OCI-LY7 (cell line): ENCODE measurements around the gene EAF2. TPM values are rescaled to one million over a fixed set of nuclear protein-coding genes. Genes with fewer than 3 reads are reported as not detected.
A peak's percentile ranks its signal among the peaks of the same experiment; 100 is the strongest.
"Not testable (repeated sequence)": the region's sequence is repeated elsewhere in the genome, so short reads cannot be mapped to it uniquely, and the experiment has no call there.

ENCODE experiments used
- BruUV-seq: library from RNA; stranded (reverse); fragments of 400-500 nt; replicated peaks from 2 replicates; lab custom pipeline; 2021; lab: Mats Ljungman, UMichigan
- CTCF ChIA-PET: fragments of 300-600 bp; sonication (Branson Sonifier 250); formaldehyde crosslinking; loops from one replicate; lab custom pipeline; 2022; ENCODE audit warnings: antibody characterized with exemption; ENCODE audit not compliant: unreplicated experiment; lab: Charles Lee
- POLR2A ChIA-PET: fragments of 300-600 bp; sonication (Branson Sonifier 250); formaldehyde crosslinking; loops from one replicate; lab custom pipeline; 2022; ENCODE audit warnings: antibody characterized with exemption; lab: Charles Lee
- DNase-seq: peaks from one replicate; pipeline ENCODE4 v3.0.0-alpha.2; 2015; ENCODE audit warnings: low spot score
- H2AFZ ChIP-seq: fragments of 200-600 bp; sonication (generic), shearing (Covaris generic); 2 replicates; pipeline ENCODE4 v1.6.1; 2014; ENCODE audit warnings: mild to moderate bottlenecking, antibody characterized with exemption, low read length, moderate library complexity
- H3K27ac ChIP-seq: fragments of 200-600 bp; sonication (generic); 2 replicates; pipeline ENCODE4 v1.5.1; 2014; ENCODE audit warnings: mixed run types, low read depth, mild to moderate bottlenecking, moderate library complexity, low read length, inconsistent platforms; ENCODE audit not compliant: poor library complexity, severe bottlenecking
- H3K36me3 ChIP-seq: fragments of 200-600 bp; sonication (generic); 2 replicates; pipeline ENCODE4 v1.6.1; 2014; ENCODE audit warnings: mild to moderate bottlenecking, antibody characterized with exemption, low read length, moderate library complexity, mixed read lengths; ENCODE audit not compliant: insufficient read depth
- H3K4me1 ChIP-seq: fragments of 200-600 bp; sonication (generic); 2 replicates; pipeline ENCODE4 v1.5.1; 2014; ENCODE audit warnings: mild to moderate bottlenecking, low read length; ENCODE audit not compliant: insufficient read depth, poor library complexity, severe bottlenecking
- H3K4me2 ChIP-seq: fragments of 200-600 bp; sonication (generic); 2 replicates; pipeline ENCODE4 v1.6.1; 2014; ENCODE audit warnings: mild to moderate bottlenecking, low read length
- H3K4me3 ChIP-seq: fragments of 200-600 bp; sonication (generic); 2 replicates; pipeline ENCODE4 v1.5.1; 2014; ENCODE audit warnings: mild to moderate bottlenecking, low read depth, low read length; ENCODE audit not compliant: poor library complexity, severe bottlenecking
- H3K79me2 ChIP-seq: fragments of 200-600 bp; sonication (generic); 2 replicates; pipeline ENCODE4 v1.6.1; 2016; ENCODE audit warnings: low read depth, mild to moderate bottlenecking, low read length, moderate library complexity, mixed read lengths; ENCODE audit not compliant: insufficient read depth
- H3K9me2 ChIP-seq: fragments of 200-600 bp; sonication (generic); 2 replicates; pipeline ENCODE4 v1.6.1; 2016; ENCODE audit warnings: mild to moderate bottlenecking, low read length, mixed read lengths; ENCODE audit not compliant: insufficient read depth
- H3K9me3 ChIP-seq: fragments of 200-600 bp; sonication (generic); 2 replicates; pipeline ENCODE4 v1.6.1; 2014; ENCODE audit warnings: mild to moderate bottlenecking, mixed run types, low read length, mixed read lengths
- H4K20me1 ChIP-seq: fragments of 200-600 bp; sonication (generic); 2 replicates; pipeline ENCODE4 v1.6.1; 2014; ENCODE audit warnings: mild to moderate bottlenecking, antibody characterized with exemption, low read length, moderate library complexity, mixed read lengths; ENCODE audit not compliant: insufficient read depth
- EZH2phosphoT487 ChIP-seq: fragments of 200-600 bp; sonication (generic); IDR thresholded peaks from 2 replicates; pipeline ENCODE4 v1.6.1; 2018; ENCODE audit warnings: low read depth, borderline replicate concordance, mild to moderate bottlenecking, mixed run types, antibody characterized with exemption, low read length, moderate library complexity, mixed read lengths
- intact Hi-C: fragments of 100-400 bp; cut with micrococcal nuclease; formaldehyde crosslinking; loops from one replicate; pipeline ENCODE4 v1.10.0; 2022; ENCODE audit not compliant: unreplicated experiment
- total RNA-seq, 2 experiments: library from RNA; depleted of rRNA in 1 of 2; stranded (reverse); fragments of >200 nt in 1 of 2; shearing (Covaris generic) in 1 of 2; gene quantifications; 2 replicates each; pipeline ENCODE4 v1.2.3, GENCODE V29; 2014 to 2022
- TF ChIP-seq, protein P1 (sequence below): fragments of 200-600 bp; sonication (generic); conservative IDR thresholded peaks from 2 replicates; pipeline ENCODE4 v1.5.1; 2014; ENCODE audit warnings: mild to moderate bottlenecking, antibody characterized with exemption, low read length, moderate library complexity, mixed read lengths

EAF2 gene
- total RNA-seq, 2 experiments from 2014 or later, result 78.1 to 132 TPM

DNA sequence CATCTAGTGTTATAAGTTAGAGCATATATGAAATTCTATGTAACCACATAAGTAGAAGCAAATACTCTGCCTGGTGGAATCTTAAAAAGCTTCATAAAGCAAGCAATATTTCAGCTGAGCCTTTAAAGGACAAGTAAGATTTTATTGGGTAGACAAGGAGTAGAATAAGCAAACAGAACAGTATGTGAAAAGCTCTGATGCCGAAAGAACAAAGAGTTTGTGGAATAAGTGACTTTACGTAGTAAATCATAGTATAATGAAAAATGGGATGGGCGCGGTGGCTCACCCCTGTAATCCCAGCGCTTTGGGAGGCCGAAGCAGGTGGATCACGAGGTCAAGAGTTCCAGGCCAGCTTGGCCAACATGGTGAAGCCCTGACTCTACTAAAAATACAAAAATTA is 9.9 kb downstream of the EAF2 start:
- Histone ChIP-seq H3K27ac (no peak overlapping the region), H2AFZ (no peak overlapping the region), H3K9me3 (no peaks in the 10 kb centered on the region), H3K4me1 (no peaks in the 10 kb centered on the region), H3K36me3 (peaks cover 77% of the 10 kb centered on the region), H4K20me1 (no peaks in the 10 kb centered on the region), H3K79me2 (peaks cover 64% of the 10 kb centered on the region), H3K4me2 (no peak overlapping the region), H3K4me3 (no peak overlapping the region), H3K9me2 (no peaks in the 10 kb centered on the region)
- intact Hi-C loops, result no loop called here
- no TSS peak for BruUV-seq
- TF ChIP-seq, protein P1, sequence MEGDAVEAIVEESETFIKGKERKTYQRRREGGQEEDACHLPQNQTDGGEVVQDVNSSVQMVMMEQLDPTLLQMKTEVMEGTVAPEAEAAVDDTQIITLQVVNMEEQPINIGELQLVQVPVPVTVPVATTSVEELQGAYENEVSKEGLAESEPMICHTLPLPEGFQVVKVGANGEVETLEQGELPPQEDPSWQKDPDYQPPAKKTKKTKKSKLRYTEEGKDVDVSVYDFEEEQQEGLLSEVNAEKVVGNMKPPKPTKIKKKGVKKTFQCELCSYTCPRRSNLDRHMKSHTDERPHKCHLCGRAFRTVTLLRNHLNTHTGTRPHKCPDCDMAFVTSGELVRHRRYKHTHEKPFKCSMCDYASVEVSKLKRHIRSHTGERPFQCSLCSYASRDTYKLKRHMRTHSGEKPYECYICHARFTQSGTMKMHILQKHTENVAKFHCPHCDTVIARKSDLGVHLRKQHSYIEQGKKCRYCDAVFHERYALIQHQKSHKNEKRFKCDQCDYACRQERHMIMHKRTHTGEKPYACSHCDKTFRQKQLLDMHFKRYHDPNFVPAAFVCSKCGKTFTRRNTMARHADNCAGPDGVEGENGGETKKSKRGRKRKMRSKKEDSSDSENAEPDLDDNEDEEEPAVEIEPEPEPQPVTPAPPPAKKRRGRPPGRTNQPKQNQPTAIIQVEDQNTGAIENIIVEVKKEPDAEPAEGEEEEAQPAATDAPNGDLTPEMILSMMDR, result no peak
- TF ChIP-seq EZH2phosphoT487, result no peak
- ChIA-PET POLR2A (interaction anchor here (1.0 to 1.3 kb wide), 2 partner anchors 12 to 72 kb away, joined by 3 to 4 read pairs; no protein-coding TSS in a partner anchor), CTCF (no interaction called here)
- no peak for DNase-seq

DNA sequence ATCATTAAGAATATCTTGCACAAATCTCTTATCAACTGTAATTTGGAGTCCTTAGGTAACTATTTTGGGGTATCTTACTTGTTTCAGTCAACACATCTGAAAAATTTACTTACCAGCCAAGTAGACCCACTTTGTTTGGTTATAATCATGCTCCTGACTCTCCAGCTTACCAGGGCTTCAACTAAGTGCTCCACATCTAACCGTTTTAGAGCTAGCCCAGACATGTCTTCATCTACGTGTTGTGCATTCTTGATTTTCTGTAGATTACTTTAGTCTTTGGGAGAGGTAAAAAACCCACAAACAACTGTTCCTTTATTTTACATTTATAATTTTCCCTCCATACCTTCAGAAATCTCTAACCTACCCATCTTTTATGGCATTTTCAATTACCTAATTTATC is 17.2 kb downstream of the EAF2 start:
- intact Hi-C loops, result loop anchor here (5.0 kb wide), 1 partner anchor 190 kb away; the partner anchor contains the start of gene HCLS1
- H3K4me2 ChIP-seq, result no peak overlapping the region
- H2AFZ ChIP-seq, result no peak overlapping the region
- TF ChIP-seq, protein P1, result 0 out of 2 replicates have a peak, but pooled peaks have one; percentile 41
- no peak for TF ChIP-seq EZH2phosphoT487
- CTCF ChIA-PET, result no interaction called here
- H3K79me2 ChIP-seq, result peaks cover 75% of the 10 kb centered on the region; the same call in 1 of the 2 replicates
- no peaks in the 10 kb centered on the region for H3K9me2 ChIP-seq
- H3K9me3 ChIP-seq, result no peaks in the 10 kb centered on the region
- no TSS peak for BruUV-seq
- no peaks in the 10 kb centered on the region for H4K20me1 ChIP-seq
- no peak overlapping the region for H3K4me3 ChIP-seq
- peaks cover 88% of the 10 kb centered on the region for H3K36me3 ChIP-seq
- DNase-seq, result no peak
- POLR2A ChIA-PET, result interaction anchor here (0.6 to 1.3 kb wide), 3 partner anchors 12 to 21 kb away, joined by 3 to 5 read pairs (median 3); no protein-coding TSS in a partner anchor
- no peaks in the 10 kb centered on the region for H3K4me1 ChIP-seq
- H3K27ac ChIP-seq, result no peak overlapping the region

DNA sequence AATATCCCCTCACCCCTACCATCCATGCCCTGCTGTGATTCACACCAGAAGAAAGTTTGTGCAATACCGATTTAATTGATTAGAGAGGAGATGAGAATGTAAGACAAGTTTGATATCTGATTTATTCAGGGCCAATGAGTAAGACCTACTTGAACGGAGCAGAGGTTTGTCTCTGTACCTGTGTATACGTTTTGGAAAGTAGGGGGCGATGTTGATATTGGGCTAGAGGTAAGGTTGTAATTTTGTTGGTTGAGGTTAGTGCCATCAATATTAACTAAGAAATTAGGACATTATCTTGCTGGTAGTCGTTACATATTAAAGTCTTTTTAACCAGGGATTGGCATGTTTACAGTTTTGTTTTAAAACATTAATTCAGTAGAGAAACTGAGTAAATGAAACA is 20.5 kb downstream of the EAF2 start:
- ChIA-PET CTCF (no interaction called here), POLR2A (no interaction called here)
- Histone ChIP-seq H3K9me2 (no peaks in the 10 kb centered on the region), H3K4me1 (no peaks in the 10 kb centered on the region), H4K20me1 (no peaks in the 10 kb centered on the region), H3K4me2 (no peak overlapping the region), H2AFZ (no peak overlapping the region), H3K27ac (no peak overlapping the region), H3K79me2 (peaks cover 52% of the 10 kb centered on the region; the same call in 1 of the 2 replicates), H3K4me3 (no peak overlapping the region), H3K9me3 (no peaks in the 10 kb centered on the region), H3K36me3 (peaks cover 75% of the 10 kb centered on the region)
- peak; percentile 56 for DNase-seq
- intact Hi-C loops, result loop anchor here (5.0 kb wide), 1 partner anchor 402 kb away; no protein-coding TSS in a partner anchor
- no peak for TF ChIP-seq EZH2phosphoT487
- TF ChIP-seq, protein P1, result peak; percentile 88
- BruUV-seq, result no TSS peak

DNA sequence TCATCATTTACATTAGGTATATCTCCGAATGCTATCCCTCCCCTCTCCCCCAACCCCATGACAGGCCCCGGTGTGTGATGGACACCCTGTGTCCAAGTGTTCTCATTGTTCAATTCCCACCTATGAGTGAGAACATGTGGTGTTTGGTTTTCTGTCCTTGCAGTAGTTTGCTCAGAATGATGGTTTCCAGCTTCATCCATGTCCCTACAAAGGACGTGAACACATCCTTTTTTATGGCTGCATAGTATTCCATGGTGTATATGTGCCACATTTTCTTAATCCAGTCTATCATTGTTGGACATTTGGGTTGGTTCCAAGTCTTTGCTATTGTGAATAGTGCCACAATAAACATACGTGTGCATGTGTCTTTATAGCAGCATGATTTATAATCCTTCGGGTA is 22.8 kb downstream of the EAF2 start:
- H3K4me2 ChIP-seq, H3K4me1 ChIP-seq, H3K9me2 ChIP-seq, BruUV-seq, DNase-seq, H3K27ac ChIP-seq, H2AFZ ChIP-seq, CTCF ChIA-PET, H3K9me3 ChIP-seq, H3K4me3 ChIP-seq, H4K20me1 ChIP-seq: not testable (repeated sequence)
- POLR2A ChIA-PET, result interaction anchor here (1.3 kb wide), 1 partner anchor 16 kb away, joined by 5 read pairs; no protein-coding TSS in a partner anchor
- H3K79me2 ChIP-seq, result peaks cover 30% of the 10 kb centered on the region; the same call in 1 of the 2 replicates
- intact Hi-C loops, result loop anchor here (5.0 kb wide), 1 partner anchor 400 kb away; no protein-coding TSS in a partner anchor
- H3K36me3 ChIP-seq, result peaks cover 64% of the 10 kb centered on the region
